Gastroesophageal sphincter (tissue), 4 donors: ENCODE data around the gene VPS41. TPM values are rescaled to one million over a fixed set of nuclear protein-coding genes. Genes with fewer than 3 reads are reported as not detected.

Experiments used
- ATAC-seq: fragments of 150-250 bp; one replicate; pipeline ENCODE4 v1.9.1; 2016; ENCODE audit warnings: mild to moderate bottlenecking, moderate library complexity
- H3K27ac ChIP-seq, 4 donors: fragments of 200-600 bp; sonication (generic) in 3 of 4; 1 replicate in 3 of 4; 2 replicates in 1 of 4; pipeline ENCODE4 v1.5.1; 2016 to 2019
- H3K27me3 ChIP-seq: fragments of 200-600 bp; sonication (generic); one replicate; pipeline ENCODE4 v1.5.1; 2019
- H3K36me3 ChIP-seq, 2 donors: fragments of 200-600 bp; sonication (generic); one replicate each; pipeline ENCODE4 v1.5.1; 2019; ENCODE audit warnings: control low read depth in 1 of 2
- H3K4me1 ChIP-seq, 3 donors: fragments of 200-600 bp; sonication (generic); 1 replicate in 2 of 3; 2 replicates in 1 of 3; pipeline ENCODE4 v1.5.1; 2016 to 2019; ENCODE audit warnings: control low read depth in 2 of 3
- H3K4me3 ChIP-seq, 2 donors: fragments of 200-600 bp; sonication (generic); one replicate each; pipeline ENCODE4 v1.5.1; 2019; ENCODE audit warnings: mild to moderate bottlenecking in 1 of 2, moderate library complexity in 1 of 2
- H3K9me3 ChIP-seq, 3 donors: fragments of 200-600 bp; sonication (generic); one replicate each; pipeline ENCODE4 v1.5.1; 2017 to 2019; ENCODE audit warnings: control low read depth in 2 of 3
- EP300 ChIP-seq: sonication (generic); formaldehyde crosslinking; IDR thresholded peaks from one replicate; pipeline ENCODE4 v1.6.1; 2017; ENCODE audit warnings: antibody characterized with exemption, mild to moderate bottlenecking
- POLR2A ChIP-seq, 2 donors: fragments of 450-650 bp; IDR thresholded peaks; one replicate each; pipeline ENCODE4 v1.6.1; 2017; ENCODE audit warnings: antibody characterized with exemption in 2 of 2, mild to moderate bottlenecking in 2 of 2, moderate library complexity in 1 of 2
- POLR2AphosphoS5 ChIP-seq: sonication (generic); formaldehyde crosslinking; IDR thresholded peaks from one replicate; pipeline ENCODE4 v1.6.1; 2017; ENCODE audit warnings: antibody characterized with exemption
- WGBS, 2 donors: methylation state at CpG; one replicate each; pipeline ENCODE4 v1.1.5; 2018; ENCODE audit warnings: low coverage in 1 of 2; 5-methylcytosine and 5-hydroxymethylcytosine counted together
- total RNA-seq, 4 donors: library from RNA; depleted of rRNA; stranded (reverse); fragments of >200 nt; gene quantifications; one replicate each; pipeline ENCODE4 v1.1.0, GENCODE V29; 2016
- TF ChIP-seq, protein P1 (sequence below), 4 experiments: fragments of 200-600 bp in 2 of 4; fragments of 450-650 bp in 2 of 4; sonication (generic) in 1 of 4; IDR thresholded peaks; one replicate each; pipeline ENCODE4 v1.5.1; 2017 to 2019; ENCODE audit warnings: antibody characterized with exemption in 4 of 4, mild to moderate bottlenecking in 2 of 4, moderate library complexity in 2 of 4

Gene VPS41
- total RNA-seq, 4 donors from 2014 or later, result 33.7 to 71.8 (median 44.3) TPM

DNA sequence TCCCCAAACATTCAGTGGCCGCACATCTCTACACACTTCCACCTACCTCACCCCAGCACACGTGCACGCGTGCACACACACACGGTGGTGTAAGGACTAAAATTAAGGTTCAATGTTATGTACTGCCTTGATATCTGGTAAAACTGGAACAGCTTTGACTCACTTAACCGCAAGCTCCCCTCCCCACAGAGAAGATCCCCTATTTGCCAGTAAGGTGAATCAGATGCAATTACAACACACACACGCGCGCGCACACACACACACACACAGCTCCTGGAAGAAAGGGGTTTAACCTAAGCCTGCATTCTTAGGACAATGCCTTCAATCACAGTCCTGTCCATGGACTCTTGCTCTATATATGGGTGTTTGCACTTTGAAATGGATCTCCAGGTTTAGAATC is 25.5 kb upstream of the VPS41 start:
- Histone ChIP-seq H3K27me3 (no peaks in the 10 kb centered on the region), H3K9me3 (no peaks in the 10 kb centered on the region), H3K36me3 (no peaks in the 10 kb centered on the region), H3K4me3 (no peak overlapping the region), H3K4me1 (no peaks in the 10 kb centered on the region), H3K27ac (no peak overlapping the region)
- 72 to 91% methylated on average over 7 to 9 of the region's 10 CpGs for WGBS, 2 donors
- TF ChIP-seq POLR2AphosphoS5 (no peak), EP300 (no peak), POLR2A (IDR thresholded peaks at IDR 0.05) (no peak)
- TF ChIP-seq, protein P1, sequence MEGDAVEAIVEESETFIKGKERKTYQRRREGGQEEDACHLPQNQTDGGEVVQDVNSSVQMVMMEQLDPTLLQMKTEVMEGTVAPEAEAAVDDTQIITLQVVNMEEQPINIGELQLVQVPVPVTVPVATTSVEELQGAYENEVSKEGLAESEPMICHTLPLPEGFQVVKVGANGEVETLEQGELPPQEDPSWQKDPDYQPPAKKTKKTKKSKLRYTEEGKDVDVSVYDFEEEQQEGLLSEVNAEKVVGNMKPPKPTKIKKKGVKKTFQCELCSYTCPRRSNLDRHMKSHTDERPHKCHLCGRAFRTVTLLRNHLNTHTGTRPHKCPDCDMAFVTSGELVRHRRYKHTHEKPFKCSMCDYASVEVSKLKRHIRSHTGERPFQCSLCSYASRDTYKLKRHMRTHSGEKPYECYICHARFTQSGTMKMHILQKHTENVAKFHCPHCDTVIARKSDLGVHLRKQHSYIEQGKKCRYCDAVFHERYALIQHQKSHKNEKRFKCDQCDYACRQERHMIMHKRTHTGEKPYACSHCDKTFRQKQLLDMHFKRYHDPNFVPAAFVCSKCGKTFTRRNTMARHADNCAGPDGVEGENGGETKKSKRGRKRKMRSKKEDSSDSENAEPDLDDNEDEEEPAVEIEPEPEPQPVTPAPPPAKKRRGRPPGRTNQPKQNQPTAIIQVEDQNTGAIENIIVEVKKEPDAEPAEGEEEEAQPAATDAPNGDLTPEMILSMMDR (IDR thresholded peaks at IDR 0.05), result no peak
- no peak for ATAC-seq

DNA sequence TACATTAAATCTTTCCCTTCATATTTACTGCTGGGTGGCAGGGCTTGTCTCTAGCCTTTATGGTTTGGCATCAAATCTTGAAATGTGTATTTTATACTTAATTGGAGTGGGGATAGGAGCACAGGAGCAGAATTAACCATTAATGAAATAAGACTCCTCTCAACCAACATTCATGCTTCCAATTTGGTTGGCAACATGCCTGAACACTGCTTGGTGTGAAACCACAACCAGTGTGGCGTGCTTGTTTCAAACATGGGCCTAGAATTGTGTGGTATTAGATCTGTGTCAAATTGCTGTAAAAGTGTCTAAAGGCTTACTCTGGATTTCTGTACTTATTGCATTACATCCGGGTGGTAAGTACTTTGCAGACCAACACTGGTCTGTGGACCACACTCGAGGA is 25.1 kb upstream of the VPS41 start:
- Histone ChIP-seq H3K27ac (no peak overlapping the region), H3K27me3 (no peaks in the 10 kb centered on the region), H3K4me3 (no peak overlapping the region), H3K36me3 (no peaks in the 10 kb centered on the region), H3K4me1 (no peaks in the 10 kb centered on the region), H3K9me3 (no peaks in the 10 kb centered on the region)
- ATAC-seq, result no peak
- TF ChIP-seq EP300, result no peak
- TF ChIP-seq POLR2AphosphoS5, result no peak
- TF ChIP-seq, protein P1 (IDR thresholded peaks at IDR 0.05), result no peak
- TF ChIP-seq POLR2A (IDR thresholded peaks at IDR 0.05), result no peak
- 68 to 90% methylated on average over 2 to 3 of the region's 3 CpGs for WGBS, 2 donors

GRCh38 chr7:38932509-38933168 is 23.6 kb upstream of the VPS41 start:
- Histone ChIP-seq H3K36me3 (no peaks in the 10 kb centered on the region), H3K4me1 (no peaks in the 10 kb centered on the region), H3K9me3 (no peaks in the 10 kb centered on the region), H3K27me3 (no peaks in the 10 kb centered on the region), H3K27ac (no peak overlapping the region), H3K4me3 (no peak overlapping the region)
- 32 to 54% methylated on average over 4 to 6 of the region's 6 CpGs for WGBS, 2 donors
- ATAC-seq, result no peak
- TF ChIP-seq EP300 (no peak), POLR2A (IDR thresholded peaks at IDR 0.05) (no peak), POLR2AphosphoS5 (no peak)
- TF ChIP-seq, protein P1 (IDR thresholded peaks at IDR 0.05), result peak; percentile 25 to 77 (median 46)

- H3K27me3 ChIP-seq, result no peaks in the 10 kb centered on the region
- 61 to 84% methylated on average over 4 to 7 of the region's 7 CpGs for WGBS, 2 donors
- H3K9me3 ChIP-seq, result no peaks in the 10 kb centered on the region
- H3K4me3 ChIP-seq, result no peak overlapping the region
- no peaks in the 10 kb centered on the region for H3K4me1 ChIP-seq
- H3K36me3 ChIP-seq, result no peaks in the 10 kb centered on the region
- TF ChIP-seq EP300 (no peak), POLR2A (IDR thresholded peaks at IDR 0.05) (no peak), POLR2AphosphoS5 (no peak)
- TF ChIP-seq, protein P1 (IDR thresholded peaks at IDR 0.05), result no peak
- no peak overlapping the region for H3K27ac ChIP-seq
- ATAC-seq, result no peak
These were observed 20.6 kb upstream of the VPS41 start for GRCh38 chr7:38929460-38930171.

DNA sequence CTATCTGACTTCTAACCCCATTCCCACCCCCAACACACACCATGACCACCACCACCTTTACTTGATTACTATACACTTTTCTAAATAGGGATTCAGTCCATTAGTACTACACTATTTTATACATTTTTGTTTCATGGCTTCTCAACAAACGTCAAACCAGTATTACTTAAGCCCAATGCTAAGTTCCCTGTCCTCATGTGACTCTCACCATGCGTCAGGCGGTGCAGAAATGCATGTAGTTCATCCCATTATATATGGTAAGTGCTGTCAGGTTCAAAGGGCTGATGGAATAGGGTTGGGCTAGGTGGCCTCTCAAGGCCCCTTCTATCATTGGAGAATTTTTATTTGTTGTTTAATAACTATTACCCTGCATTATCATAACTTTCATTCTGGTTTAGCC is 19.5 kb upstream of the VPS41 start:
- H3K36me3 ChIP-seq, result no peaks in the 10 kb centered on the region
- H3K4me3 ChIP-seq, result no peak overlapping the region
- H3K4me1 ChIP-seq, result no peaks in the 10 kb centered on the region
- no peak for ATAC-seq
- H3K9me3 ChIP-seq, result no peaks in the 10 kb centered on the region
- TF ChIP-seq, protein P1 (IDR thresholded peaks at IDR 0.05), result no peak
- TF ChIP-seq EP300 (no peak), POLR2A (IDR thresholded peaks at IDR 0.05) (no peak), POLR2AphosphoS5 (no peak)
- no peak overlapping the region for H3K27ac ChIP-seq
- WGBS, 2 donors, result 79 to 80% methylated on average over 3 of the region's 3 CpGs
- no peaks in the 10 kb centered on the region for H3K27me3 ChIP-seq
